ENCODE data around the gene F2RL3.

Gene F2RL3

GRCh38 chr19:16862826-16863415 lies 25.9 kb upstream of the F2RL3 start:
- DNase-seq (ENCODE audit: low read depth): no peak
- no peak overlapping the region for H3K4me3 ChIP-seq (ENCODE audit: low read depth, low read length)
- TF ChIP-seq CTCF (IDR thresholded peaks at IDR 0.05; ENCODE audit: insufficient read depth, low read depth, low read length, missing control alignments): no peak

GRCh38 chr19:16867211-16867610 lies 21.6 kb upstream of the F2RL3 start:
- no peak for DNase-seq (ENCODE audit: low read depth)
- no peak overlapping the region for H3K4me3 ChIP-seq (ENCODE audit: low read depth, low read length)
- TF ChIP-seq CTCF (IDR thresholded peaks at IDR 0.05; ENCODE audit: insufficient read depth, low read depth, low read length, missing control alignments): no peak

GRCh38 chr19:16868423-16869130 lies 20.2 kb upstream of the F2RL3 start:
- DNase-seq (ENCODE audit: low read depth): no peak
- no peak overlapping the region for H3K4me3 ChIP-seq (ENCODE audit: low read depth, low read length)
- TF ChIP-seq CTCF (IDR thresholded peaks at IDR 0.05; ENCODE audit: insufficient read depth, low read depth, low read length, missing control alignments): no peak

- DNase-seq (ENCODE audit: low read depth): no peak
- no peak overlapping the region for H3K4me3 ChIP-seq (ENCODE audit: low read depth, low read length)
- no peak for TF ChIP-seq CTCF (IDR thresholded peaks at IDR 0.05; ENCODE audit: insufficient read depth, low read depth, low read length, missing control alignments)
Observed at GRCh38 chr19:16869331-16869972, 19.3 kb upstream of the F2RL3 start.

- no peak for TF ChIP-seq CTCF (IDR thresholded peaks at IDR 0.05; ENCODE audit: insufficient read depth, low read depth, low read length, missing control alignments)
- H3K4me3 ChIP-seq (ENCODE audit: low read depth, low read length): no peak overlapping the region
- no peak for DNase-seq (ENCODE audit: low read depth)
Observed at GRCh38 chr19:16871871-16872270, 16.9 kb upstream of the F2RL3 start.

GRCh38 chr19:16872728-16873127 lies 16.1 kb upstream of the F2RL3 start:
- no peak for TF ChIP-seq CTCF (IDR thresholded peaks at IDR 0.05; ENCODE audit: insufficient read depth, low read depth, low read length, missing control alignments)
- no peak overlapping the region for H3K4me3 ChIP-seq (ENCODE audit: low read depth, low read length)
- DNase-seq (ENCODE audit: low read depth): no peak

All from GM12865 (cell line).